ENCODE data around the gene U2AF2.

DNA sequence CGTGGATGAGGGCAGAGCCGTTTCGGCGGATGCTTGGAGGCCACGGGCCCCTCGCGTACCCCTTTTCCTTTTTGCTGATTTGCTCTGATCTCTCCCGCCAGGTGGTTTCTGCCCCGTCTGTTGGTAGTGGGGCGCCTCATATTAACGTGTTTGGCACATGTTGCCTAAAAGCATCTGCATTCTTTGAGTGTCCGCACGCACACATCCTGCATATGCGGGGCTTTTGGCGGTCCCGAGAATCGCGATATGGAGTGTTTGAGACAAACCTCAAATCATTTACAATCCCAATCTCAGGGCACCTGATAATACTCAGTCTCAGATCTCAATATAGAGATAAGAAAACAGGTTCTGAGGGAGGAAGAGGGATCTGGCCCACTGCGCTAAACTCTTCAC is 809 bp downstream of the U2AF2 start:
- TF ChIP-seq, protein P1, sequence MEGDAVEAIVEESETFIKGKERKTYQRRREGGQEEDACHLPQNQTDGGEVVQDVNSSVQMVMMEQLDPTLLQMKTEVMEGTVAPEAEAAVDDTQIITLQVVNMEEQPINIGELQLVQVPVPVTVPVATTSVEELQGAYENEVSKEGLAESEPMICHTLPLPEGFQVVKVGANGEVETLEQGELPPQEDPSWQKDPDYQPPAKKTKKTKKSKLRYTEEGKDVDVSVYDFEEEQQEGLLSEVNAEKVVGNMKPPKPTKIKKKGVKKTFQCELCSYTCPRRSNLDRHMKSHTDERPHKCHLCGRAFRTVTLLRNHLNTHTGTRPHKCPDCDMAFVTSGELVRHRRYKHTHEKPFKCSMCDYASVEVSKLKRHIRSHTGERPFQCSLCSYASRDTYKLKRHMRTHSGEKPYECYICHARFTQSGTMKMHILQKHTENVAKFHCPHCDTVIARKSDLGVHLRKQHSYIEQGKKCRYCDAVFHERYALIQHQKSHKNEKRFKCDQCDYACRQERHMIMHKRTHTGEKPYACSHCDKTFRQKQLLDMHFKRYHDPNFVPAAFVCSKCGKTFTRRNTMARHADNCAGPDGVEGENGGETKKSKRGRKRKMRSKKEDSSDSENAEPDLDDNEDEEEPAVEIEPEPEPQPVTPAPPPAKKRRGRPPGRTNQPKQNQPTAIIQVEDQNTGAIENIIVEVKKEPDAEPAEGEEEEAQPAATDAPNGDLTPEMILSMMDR (conservative IDR thresholded peaks at IDR 0.05), result no peak
- no peak for TF ChIP-seq EZH2 (IDR thresholded peaks at IDR 0.05; ENCODE audit: low read depth)
